Inferior parietal cortex (tissue), 1 donor: ENCODE data around the gene PDC.

ENCODE experiments used
- DNase-seq: peaks from one replicate; pipeline ENCODE4 v3.0.0-alpha.2; 2016; ENCODE audit errors: extremely low spot score

PDC gene

GRCh38 chr1:186461014-186461413, at the start of gene PDC:
Gene PDC (minus strand): TSS chr1:186461114. CDS start chr1:186449459, 11,655 bp downstream.
- no peak for DNase-seq

- DNase-seq = no peak
These were observed 42.3 kb upstream of the PDC start for GRCh38 chr1:186503190-186503589.

DNA sequence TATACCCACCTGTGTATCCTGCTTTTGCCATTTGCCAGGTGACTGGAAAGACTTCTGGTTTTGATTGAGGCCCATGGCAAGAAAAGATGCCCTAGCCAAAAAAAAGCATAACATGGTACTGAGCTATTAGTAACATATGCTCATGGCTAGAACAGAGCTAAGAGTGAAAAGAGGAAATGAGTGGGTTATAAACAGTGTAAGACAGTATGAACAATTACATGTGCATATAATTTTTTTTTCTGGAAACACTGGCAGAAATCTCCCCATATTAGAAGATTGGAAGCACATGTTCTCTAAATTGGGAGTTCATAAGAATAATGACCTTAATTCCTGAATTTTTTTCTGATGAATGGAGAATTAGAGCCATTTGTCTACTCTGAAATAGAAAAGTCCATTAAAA, 41.2 kb upstream of the PDC start:
- no peak for DNase-seq

DNA sequence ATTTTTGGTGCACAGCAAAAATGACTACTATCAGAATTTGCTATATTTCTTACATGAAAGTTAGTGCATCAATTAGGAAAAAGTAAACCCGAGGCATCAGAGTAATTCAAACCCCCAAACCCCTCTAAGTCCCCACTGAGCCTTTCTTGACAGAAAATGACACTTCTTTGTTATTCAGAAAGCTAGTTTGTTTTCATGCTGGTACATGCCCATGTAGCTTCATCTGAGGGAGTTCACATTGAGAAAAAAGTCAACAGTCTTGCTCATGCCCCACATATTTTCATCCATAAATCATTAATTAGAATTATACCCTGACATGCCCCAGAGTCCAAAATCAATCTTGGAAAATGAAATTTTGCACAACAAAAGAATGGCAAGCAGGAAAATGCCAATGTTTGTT, 39.9 kb upstream of the PDC start:
- no peak for DNase-seq

- DNase-seq = no peak
These were observed 38.7 kb upstream of the PDC start for GRCh38 chr1:186499571-186499970.

DNA sequence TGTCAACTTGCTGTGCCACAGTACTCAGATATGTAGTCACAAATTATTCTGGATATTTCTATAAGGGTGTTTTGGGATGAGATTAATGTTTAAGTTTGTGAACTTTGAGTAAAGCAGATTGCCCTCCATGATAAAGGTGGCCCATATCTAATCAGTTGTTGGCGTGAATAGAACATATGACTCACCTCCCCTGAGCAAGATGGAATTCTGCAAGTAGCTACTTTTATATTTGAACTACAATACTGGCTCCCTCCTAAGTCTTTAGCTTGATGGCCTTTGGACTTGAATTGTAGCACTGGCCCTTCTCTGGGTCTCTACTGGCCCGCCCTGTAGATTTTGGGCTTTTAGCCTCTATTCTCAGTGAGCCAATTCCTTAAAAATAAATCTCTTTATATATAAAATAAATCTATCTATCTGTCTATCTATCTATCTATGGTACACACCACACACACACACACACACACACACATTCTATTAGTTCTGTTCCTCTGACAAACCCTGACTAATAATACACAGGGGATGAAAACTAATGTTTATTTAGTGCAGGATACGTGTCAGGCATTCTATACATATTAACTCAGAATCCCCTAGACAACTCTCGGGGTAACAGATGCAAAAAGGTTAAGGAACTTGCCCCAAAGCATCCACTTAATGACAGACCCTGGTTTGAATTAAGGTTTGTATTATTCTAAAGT, 37.9 kb upstream of the PDC start:
- DNase-seq = no peak

GRCh38 chr1:186498071-186498470, 37.2 kb upstream of the PDC start:
- no peak for DNase-seq

DNA sequence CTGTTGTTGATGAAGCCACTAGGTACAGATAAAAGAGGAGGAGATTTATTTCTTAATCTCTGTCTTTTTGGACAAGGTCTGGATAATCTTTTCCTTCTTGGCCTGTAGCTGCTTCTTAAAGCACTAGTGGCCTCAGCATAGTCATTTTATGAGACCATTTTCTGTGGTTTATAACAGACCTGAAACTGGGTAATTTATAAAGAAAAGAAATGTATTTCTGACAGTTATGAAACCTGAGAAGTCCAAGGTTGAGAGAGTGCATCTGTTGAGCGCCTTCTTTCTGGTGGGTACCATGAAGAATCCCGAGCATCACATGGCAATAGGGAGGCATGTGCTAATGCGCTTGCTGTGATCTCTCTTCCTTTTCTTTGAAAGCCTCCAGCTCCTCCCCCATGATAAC, 36.7 kb upstream of the PDC start:
- DNase-seq = no peak

DNA sequence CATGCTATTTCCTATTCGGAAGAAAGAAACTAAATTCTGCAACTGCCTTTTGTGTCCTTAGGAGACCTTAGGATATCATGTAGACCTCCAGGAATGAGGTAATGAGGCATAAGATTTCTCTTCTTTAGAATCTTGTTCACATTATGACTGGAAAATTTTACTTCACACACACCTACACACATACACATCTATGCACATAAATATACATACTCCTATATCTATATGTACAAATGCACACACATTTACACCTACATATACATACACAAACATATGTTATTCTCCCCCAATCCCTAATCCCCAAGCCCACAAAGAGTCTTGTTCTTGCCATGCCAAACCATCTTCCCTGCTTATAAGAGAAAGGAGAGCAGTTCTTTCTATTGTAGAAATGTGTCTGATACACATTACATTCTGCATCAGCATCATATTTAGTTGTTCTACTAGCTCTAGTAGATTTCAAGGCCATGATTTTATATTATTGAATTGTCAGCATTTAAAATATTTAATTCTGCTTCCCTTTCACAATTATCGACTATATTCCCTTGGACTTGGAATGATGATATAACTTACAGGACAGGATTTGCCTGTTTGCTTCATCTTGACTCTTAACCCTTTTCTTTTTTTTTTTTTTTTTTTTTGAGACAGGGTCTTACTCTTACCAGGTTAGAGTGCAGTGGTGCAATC, 35.4 kb upstream of the PDC start:
- DNase-seq = no peak

- DNase-seq = no peak
These were observed 33.9 kb upstream of the PDC start for GRCh38 chr1:186494832-186495271.

DNA sequence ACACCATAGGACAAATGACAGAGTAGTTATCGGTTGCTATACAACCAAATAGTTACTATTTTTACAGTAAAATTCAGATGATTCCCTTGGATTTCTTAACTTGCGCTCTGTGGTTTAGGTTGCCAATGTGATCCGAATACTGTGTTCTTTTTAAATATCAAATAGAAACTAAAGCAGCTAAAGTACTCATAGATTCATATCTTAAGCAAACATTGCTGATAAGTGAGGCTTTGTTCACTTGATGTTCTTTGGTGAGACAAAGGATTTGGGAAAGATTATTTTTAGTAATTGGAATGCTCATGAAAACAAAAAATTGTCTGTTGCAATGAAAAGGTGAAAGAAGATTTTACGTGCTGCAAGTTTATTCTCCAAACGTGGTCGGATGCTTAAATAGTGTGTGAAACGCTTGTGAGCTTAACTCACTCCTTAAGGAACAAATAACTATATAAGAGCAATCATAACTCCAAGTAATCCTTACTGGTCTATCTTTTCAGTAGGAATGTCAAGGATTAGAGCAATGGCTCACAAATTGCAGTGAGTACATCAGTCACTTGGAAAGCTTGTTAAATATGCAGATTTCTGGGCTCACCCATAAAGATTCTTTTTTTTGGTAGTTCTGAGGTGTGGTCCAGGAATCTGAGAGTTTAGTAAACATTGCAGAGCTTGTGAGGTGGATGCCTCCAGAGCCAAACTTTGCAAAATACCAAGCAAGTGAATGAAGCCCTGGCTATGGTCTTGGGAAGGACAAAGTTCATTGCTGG, 31.8 kb upstream of the PDC start:
- DNase-seq = no peak

DNA sequence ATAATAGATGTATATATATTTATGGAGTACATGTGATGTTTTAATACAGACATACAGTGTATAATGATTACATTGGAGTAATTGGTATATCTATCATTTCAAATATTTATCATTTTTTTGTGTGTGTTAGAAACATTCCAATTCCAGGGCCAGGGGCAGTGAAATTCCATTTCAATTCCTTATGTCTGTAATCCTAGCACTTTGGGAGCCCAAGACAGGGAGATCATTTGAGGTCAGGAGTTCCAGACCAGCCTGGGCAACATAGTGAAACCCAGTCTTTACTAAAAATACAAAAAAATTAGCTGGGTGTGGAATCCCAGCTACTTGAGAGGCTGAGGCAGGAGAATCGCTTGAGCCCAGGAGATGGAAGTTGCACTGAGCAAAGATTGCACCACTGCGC, 30.4 kb upstream of the PDC start:
- no peak for DNase-seq

DNA sequence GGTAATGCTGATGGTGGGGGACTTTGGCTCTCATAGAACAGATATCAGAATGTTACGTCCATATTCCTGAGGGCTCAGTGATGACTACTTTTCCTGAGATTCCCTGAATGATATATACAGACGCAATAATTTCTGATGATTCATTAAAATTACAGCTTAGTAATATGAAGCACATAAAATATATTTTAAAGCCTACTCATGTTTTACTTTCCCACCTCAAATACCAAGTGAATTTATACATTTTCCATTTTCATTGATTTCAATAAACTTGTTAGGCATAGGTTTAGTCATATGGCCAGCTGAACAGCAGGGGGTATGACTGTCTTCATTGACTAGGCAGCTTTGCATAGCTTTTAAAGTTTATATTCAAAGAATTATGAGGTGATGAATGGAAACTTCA, 26.2 kb upstream of the PDC start:
- DNase-seq = no peak

GRCh38 chr1:186486061-186486460, 25.1 kb upstream of the PDC start:
- no peak for DNase-seq

- DNase-seq = no peak
These were observed 22.6 kb upstream of the PDC start for GRCh38 chr1:186483561-186483960.

GRCh38 chr1:186482661-186483255, 21.8 kb upstream of the PDC start:
- peak; percentile 75 for DNase-seq

DNA sequence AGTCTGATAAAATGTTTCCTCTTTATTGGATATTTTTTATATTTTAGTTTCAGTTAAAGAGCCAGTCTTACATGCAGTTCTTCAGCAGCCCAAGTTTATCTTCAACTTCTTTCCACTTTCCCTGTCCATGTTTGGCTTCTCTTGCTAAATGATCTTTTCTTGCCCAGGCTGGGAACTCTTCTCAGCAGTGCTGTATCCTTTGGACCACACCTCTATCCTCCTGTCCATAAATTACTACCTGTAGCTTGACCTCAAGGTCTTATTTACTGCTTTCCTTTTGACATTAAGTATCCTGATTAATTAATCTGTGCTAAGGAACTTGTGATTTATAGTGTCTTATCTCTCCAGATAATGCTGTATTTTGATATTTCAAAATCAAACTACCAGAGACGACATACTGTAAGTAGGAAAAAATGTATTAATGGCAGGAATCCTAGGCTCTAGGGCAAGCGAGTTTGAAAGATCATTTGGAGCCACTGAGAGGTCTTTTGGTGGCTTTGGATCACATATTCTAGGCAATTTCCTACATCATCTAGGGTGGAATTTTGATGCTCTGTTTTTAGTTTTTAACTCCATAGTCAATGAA, 20.5 kb upstream of the PDC start:
- no peak for DNase-seq

DNA sequence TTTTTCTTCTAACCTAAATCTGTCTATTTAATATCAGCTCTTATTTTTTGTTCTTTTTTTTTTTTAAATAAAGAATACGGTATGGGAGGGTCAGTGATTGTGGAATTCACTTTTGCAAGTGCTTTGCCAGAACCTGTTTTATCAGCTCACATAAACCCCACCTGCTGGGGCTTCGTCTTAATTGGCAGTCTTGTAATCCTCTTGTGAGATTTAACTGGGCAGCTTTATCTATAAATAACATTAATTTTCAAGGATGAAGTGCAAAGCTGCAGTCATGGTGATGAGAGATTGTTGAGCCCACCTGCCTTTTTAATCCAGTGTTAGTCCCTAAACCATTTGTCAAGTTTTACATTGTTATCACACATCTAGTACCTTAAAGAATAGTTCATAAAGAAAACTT, 18.2 kb upstream of the PDC start:
- DNase-seq = no peak

DNA sequence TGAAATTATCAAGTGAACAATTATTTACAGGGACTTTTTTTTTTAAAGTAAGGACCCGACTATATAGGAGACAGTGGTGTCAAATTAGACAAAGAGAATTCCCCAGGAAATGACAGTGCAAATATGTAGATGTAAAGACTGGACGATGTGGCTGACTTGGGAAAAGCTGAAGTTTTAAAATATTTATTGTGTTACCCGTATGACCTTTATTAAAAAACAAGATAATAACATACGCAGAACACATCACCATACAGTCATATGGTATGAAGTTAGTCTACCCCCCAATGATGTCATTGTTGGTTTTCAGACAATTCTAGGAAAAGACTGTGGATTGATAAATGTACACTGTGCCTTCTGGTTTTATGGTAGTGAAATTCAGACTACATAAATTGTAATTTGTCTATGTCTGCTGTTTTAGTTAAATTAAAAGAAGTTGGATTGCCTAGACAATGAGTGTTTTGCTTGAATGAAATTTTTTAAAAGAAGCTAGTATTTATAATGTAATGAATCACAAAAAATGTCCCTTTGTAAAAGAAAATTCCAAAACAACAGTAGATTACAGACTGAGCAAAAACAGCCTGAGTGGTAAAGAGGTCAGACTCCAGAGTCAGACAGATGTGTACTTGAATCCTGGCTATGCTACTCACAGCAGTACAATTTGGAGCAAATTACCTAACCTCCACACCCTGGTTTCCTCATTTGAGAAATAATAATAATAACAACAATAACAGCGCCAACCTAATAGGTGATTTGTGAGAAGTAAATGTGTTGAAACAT, 15.5 kb upstream of the PDC start:
- no peak for DNase-seq

DNA sequence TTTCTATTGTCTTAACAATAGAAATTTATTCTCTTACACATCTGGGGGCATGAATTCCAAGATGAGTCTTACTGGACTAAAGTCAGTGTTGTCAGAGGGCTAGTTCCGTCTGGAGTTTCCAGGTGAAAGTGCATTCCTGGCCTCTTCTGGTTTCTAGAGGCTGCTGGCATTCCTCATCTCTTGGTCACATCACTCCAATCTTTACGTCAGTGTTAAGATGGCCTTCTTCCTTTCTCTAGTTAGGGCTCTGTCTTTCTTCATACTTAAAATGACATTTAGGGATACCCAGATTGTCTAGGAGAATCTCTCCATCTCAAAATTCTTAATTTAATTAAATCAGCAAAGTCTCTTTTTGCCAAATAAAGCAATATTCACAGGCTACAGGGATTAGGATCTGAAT, 13.3 kb upstream of the PDC start:
- DNase-seq = no peak

- no peak for DNase-seq
These were observed 12.1 kb upstream of the PDC start for GRCh38 chr1:186473047-186473446.
